ENCODE data around the gene CORO7. TPM values are rescaled to one million over a fixed set of nuclear protein-coding genes. Genes with fewer than 3 reads are reported as not detected.
A peak's percentile ranks its signal among the peaks of the same experiment; 100 is the strongest.

CORO7 gene
- total and polyA plus RNA-seq, 4 donors: 22.7 to 61.8 (median 42.1) TPM

DNA sequence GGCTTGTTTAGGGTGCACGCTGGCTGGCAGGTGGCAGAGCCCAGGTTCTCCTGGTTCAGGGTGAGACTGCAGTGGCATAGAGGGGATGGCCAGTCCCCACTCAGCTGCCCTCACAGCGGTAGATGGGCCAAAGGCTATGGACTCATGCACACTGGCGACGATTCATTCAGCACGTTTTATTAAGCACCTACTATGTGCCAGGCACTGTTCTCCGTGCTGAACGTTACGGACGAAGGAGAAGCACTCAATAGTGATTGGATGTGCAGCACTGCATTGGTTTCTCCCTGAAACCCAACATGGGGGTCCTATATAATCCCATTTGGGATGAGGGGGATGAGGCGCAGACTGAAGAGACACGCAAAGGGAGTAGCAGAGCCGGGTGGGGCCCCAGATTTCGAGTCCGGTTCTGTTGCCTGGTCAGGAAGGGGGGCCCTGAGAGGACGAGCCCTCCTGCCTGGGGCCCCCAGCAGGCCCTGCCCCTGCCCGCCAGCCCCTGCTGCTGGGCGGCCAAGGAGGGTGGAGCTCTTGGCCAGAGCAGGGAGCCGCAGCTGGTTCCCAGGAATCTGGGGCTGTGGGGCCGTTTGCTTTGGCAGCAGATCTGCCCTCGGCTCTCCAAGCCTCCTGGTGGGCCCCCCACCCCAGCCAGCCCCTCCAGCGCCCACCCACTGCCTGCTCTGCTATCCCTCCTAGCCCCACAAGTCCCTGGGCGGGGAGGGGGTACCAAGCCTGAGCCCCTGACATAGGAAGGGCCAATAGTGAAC, 91.7 kb downstream of the CORO7 start:
- Histone ChIP-seq H3K4me3 (ENCODE audit: low read depth, low read length) (no peak overlapping the region), H3K36me3 (ENCODE audit: control insufficient read depth, insufficient read depth, low read length) (peaks cover 48% of the 10 kb centered on the region), H3K27me3 (ENCODE audit: control insufficient read depth, insufficient read depth, low read length) (no peaks in the 10 kb centered on the region), H3K27ac (ENCODE audit: low read depth, low read length) (peak overlapping the region; percentile 70), H3K9me3 (ENCODE audit: control insufficient read depth, insufficient read depth, low read length) (no peaks in the 10 kb centered on the region), H3K4me1 (ENCODE audit: control insufficient read depth, insufficient read depth, low read length) (peaks cover 85% of the 10 kb centered on the region)
- no peak for DNase-seq (ENCODE audit: low read depth in 4 of 6, low spot score in 6 of 6)
- WGBS (ENCODE audit: insufficient coverage): 70% methylated on average over 20 of the region's 22 CpGs

DNA sequence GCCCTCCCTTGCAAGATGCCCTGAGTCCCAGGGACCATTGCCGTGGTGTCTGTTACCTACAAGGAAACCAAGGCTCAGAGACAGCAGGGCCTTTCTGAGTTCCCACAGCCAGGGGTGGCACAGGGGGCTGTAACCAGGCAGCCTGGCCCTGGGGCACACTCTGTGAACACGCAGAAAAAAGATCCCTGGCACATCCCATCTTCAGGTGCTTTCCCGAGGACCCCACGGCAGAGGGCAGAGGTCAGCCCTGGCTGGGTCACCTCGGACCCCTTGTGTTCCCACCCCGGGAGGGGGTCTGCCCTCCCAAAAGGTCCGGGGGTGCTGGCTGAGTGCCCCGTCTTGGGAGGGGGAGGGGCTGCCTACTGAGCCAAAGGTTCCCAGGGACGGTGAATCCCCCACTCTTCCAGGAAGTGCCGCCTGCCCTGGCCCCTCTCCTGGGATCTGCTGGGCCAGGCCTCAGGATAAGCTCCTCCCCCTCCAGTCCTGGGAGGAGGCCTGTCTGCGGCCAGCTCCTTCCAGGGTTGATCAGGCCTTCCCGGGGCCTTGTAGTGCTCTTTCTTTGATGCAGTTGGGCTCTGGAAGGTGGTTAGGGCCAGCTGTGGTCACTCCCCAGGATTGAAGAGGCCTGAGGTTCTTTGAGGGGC, 92.4 kb downstream of the CORO7 start:
- no peaks in the 10 kb centered on the region for H3K27me3 ChIP-seq (ENCODE audit: control insufficient read depth, insufficient read depth, low read length)
- peaks cover 85% of the 10 kb centered on the region for H3K4me1 ChIP-seq (ENCODE audit: control insufficient read depth, insufficient read depth, low read length)
- H3K4me3 ChIP-seq (ENCODE audit: low read depth, low read length): no peak overlapping the region
- peak overlapping the region; percentile 70 for H3K27ac ChIP-seq (ENCODE audit: low read depth, low read length)
- peaks cover 50% of the 10 kb centered on the region for H3K36me3 ChIP-seq (ENCODE audit: control insufficient read depth, insufficient read depth, low read length)
- DNase-seq (ENCODE audit: low read depth in 4 of 6, low spot score in 6 of 6): no peak
- H3K9me3 ChIP-seq (ENCODE audit: control insufficient read depth, insufficient read depth, low read length): no peaks in the 10 kb centered on the region
- 47% methylated on average over 5 of the region's 12 CpGs for WGBS (ENCODE audit: insufficient coverage)

DNA sequence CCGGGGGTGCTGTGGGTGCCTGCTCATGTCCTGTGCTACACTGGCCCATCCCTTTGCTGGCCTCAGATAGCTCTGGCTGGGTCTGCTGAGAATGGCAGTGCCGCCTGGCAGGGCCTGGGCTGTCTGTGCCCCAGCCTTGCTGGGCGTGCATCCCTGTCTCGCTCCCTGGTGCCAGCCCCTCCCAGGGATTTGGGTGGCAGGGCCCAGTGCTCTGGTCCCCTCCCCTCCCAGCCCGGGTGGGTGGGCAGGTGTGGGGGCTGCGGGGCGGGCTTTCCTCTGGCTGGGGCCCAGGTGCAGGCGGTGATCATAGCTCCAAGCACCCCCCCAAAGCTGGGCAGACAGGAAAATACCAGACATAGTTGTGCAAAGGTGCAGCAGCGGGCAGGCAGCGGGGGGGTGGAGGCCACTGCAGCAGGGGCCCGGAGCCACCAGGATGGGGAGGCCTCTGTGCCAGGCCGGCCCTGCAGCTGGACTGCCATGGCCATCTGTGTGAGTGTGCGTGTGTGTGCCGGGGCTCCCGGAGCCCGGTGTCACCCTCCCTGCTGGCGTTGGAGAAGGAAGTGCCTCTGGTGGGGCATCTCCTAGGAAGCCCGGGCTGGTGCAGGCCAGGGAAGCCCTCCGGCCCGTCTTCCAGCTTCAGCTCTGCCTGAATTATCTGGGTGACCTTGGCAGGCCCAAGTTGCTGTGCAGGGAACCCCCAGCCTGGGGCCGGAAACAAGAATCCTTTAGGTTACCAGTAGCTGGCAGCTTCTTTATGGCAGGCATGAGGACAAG, 93.1 kb downstream of the CORO7 start:
- Histone ChIP-seq H3K27ac (ENCODE audit: low read depth, low read length) (peak overlapping the region; percentile 70), H3K4me1 (ENCODE audit: control insufficient read depth, insufficient read depth, low read length) (peaks cover 85% of the 10 kb centered on the region), H3K36me3 (ENCODE audit: control insufficient read depth, insufficient read depth, low read length) (peaks cover 47% of the 10 kb centered on the region), H3K4me3 (ENCODE audit: low read depth, low read length) (no peak overlapping the region), H3K9me3 (ENCODE audit: control insufficient read depth, insufficient read depth, low read length) (no peaks in the 10 kb centered on the region), H3K27me3 (ENCODE audit: control insufficient read depth, insufficient read depth, low read length) (no peaks in the 10 kb centered on the region)
- 52% methylated on average over 18 of the region's 21 CpGs for WGBS (ENCODE audit: insufficient coverage)
- no peak for DNase-seq (ENCODE audit: low read depth in 4 of 6, low spot score in 6 of 6)

DNA sequence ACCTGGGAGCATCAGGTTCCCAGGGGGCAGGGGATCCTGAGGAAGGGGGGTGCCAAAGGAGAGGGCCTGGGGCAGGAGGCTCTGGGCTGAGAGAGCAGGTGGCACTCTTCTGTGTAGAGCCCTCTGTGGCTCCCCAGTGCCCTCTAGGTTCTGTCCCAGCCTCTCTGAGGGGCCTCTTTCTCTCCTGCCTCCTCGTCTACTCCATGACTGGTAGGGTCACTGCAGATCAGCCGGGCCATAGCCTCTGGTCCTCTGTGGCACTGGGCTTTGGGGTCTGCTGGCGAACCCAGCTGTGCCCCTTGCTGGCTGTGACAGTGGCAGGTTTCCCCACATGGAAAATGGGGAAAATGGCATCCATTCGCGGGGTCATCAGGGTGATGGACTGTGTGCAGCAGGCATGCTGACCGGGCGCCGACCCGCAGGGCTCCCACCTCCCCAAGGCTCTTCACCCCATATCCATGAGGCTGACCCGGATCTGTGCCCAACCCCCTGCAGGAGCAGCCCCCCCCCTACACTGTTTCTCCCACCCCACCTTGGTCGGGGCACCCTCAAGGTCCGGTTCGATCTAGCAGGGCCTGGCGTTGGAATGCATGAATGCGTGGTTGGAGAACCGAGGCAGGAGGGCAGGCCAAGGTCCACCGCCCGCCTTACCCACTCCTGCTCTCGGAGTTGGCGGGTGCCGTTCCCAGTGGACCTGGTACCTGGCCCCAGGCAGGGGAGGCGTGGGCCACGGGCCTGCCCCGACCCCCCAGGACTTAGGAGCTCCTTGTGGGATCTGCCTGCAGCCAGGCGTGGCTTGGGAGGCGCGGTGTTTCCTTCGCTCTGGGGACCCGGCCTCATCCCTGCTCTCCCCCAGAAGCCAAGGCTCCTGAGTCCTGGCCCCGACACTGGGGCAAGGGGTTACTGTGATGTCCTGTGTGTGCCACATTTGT, 94.0 kb downstream of the CORO7 start:
- 90% methylated on average over 22 of the region's 30 CpGs for WGBS (ENCODE audit: insufficient coverage)
- no peak overlapping the region for H3K27ac ChIP-seq (ENCODE audit: low read depth, low read length)
- H3K27me3 ChIP-seq (ENCODE audit: control insufficient read depth, insufficient read depth, low read length): no peaks in the 10 kb centered on the region
- peaks cover 50% of the 10 kb centered on the region for H3K36me3 ChIP-seq (ENCODE audit: control insufficient read depth, insufficient read depth, low read length)
- DNase-seq (ENCODE audit: low read depth in 4 of 6, low spot score in 6 of 6): no peak
- peaks cover 88% of the 10 kb centered on the region for H3K4me1 ChIP-seq (ENCODE audit: control insufficient read depth, insufficient read depth, low read length)
- H3K4me3 ChIP-seq (ENCODE audit: low read depth, low read length): no peak overlapping the region
- H3K9me3 ChIP-seq (ENCODE audit: control insufficient read depth, insufficient read depth, low read length): no peaks in the 10 kb centered on the region

DNA sequence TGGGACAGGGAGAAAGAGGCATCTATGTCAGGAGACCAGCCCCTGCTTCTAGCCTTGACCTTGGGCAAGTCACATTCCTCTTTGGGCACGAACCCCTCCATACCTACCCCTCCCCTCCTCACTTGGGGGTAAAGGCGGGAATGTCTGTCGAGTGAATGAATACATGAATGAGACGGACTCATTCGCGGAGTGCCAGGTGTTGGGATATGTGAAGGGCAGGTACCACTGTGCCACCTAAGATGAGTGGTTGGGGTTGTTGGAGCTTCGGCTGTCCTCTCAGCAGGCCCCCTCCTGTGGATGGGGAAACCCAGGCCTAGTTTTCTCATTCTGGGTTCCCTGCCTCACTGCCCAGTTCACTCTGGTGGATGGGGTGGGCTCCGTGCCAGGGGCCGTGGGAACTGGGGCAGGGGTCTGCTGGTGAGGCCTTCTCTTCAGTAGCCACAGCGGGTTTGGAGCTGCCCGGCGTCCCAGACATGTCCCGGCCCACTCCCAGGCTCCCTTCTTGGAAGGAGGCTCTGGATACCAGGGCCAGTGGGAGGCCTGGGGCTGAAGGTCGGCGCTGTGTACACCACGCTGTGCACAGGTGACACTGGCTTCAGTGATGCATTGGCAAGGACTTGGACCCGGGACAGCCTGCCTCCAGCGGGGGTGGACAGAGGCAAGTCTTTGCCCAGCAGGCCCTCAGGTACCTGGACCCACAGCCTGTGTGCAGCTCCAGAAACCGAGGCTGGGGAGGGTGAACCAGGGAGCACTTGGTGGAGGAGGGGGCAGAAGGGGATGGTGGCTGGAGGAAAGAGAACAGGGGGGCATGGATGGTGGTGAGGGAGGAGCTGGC, 94.9 kb downstream of the CORO7 start:
- Histone ChIP-seq H3K27ac (ENCODE audit: low read depth, low read length) (no peak overlapping the region), H3K36me3 (ENCODE audit: control insufficient read depth, insufficient read depth, low read length) (peaks cover 54% of the 10 kb centered on the region), H3K27me3 (ENCODE audit: control insufficient read depth, insufficient read depth, low read length) (no peaks in the 10 kb centered on the region), H3K4me1 (ENCODE audit: control insufficient read depth, insufficient read depth, low read length) (peaks cover 90% of the 10 kb centered on the region), H3K9me3 (ENCODE audit: control insufficient read depth, insufficient read depth, low read length) (no peaks in the 10 kb centered on the region), H3K4me3 (ENCODE audit: low read depth, low read length) (no peak overlapping the region)
- 84% methylated on average over 17 of the region's 19 CpGs for WGBS (ENCODE audit: insufficient coverage)
- no peak for DNase-seq (ENCODE audit: low read depth in 4 of 6, low spot score in 6 of 6)

DNA sequence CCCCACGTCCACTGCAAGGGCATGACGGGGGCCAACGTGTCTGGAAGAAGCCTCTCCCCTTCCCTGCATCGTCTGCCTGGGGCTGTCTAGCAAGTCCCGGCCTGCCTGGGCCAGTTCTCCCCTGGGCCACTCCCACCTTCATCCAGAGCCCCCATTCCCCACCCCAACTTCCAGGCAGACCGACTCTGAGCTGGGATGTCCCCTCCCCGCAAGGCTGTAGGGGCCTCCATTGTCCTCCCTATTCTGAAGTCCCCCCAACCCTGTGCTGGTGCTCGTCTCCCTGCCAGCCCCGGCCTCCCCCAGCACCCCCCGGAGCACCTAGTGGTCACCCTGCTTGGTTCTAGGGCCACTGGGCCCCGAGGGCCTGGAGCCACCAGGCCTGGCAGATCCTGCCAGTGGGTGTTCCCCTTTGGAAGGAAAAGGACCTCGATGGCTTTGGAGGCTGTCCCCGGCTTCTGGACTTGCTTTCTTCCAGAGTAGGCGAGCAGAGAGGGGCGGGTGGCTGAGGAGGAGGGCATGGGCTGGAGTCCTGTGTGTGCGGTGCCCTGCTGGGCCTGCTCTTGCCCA, 95.7 kb downstream of the CORO7 start:
- no peak for DNase-seq (ENCODE audit: low read depth in 4 of 6, low spot score in 6 of 6)
- H3K4me3 ChIP-seq (ENCODE audit: low read depth, low read length): no peak overlapping the region
- no peak overlapping the region for H3K27ac ChIP-seq (ENCODE audit: low read depth, low read length)
- H3K4me1 ChIP-seq (ENCODE audit: control insufficient read depth, insufficient read depth, low read length): peaks cover 91% of the 10 kb centered on the region
- no peaks in the 10 kb centered on the region for H3K9me3 ChIP-seq (ENCODE audit: control insufficient read depth, insufficient read depth, low read length)
- 65% methylated on average over 15 of the region's 16 CpGs for WGBS (ENCODE audit: insufficient coverage)
- no peaks in the 10 kb centered on the region for H3K27me3 ChIP-seq (ENCODE audit: control insufficient read depth, insufficient read depth, low read length)
- H3K36me3 ChIP-seq (ENCODE audit: control insufficient read depth, insufficient read depth, low read length): peaks cover 54% of the 10 kb centered on the region

DNA sequence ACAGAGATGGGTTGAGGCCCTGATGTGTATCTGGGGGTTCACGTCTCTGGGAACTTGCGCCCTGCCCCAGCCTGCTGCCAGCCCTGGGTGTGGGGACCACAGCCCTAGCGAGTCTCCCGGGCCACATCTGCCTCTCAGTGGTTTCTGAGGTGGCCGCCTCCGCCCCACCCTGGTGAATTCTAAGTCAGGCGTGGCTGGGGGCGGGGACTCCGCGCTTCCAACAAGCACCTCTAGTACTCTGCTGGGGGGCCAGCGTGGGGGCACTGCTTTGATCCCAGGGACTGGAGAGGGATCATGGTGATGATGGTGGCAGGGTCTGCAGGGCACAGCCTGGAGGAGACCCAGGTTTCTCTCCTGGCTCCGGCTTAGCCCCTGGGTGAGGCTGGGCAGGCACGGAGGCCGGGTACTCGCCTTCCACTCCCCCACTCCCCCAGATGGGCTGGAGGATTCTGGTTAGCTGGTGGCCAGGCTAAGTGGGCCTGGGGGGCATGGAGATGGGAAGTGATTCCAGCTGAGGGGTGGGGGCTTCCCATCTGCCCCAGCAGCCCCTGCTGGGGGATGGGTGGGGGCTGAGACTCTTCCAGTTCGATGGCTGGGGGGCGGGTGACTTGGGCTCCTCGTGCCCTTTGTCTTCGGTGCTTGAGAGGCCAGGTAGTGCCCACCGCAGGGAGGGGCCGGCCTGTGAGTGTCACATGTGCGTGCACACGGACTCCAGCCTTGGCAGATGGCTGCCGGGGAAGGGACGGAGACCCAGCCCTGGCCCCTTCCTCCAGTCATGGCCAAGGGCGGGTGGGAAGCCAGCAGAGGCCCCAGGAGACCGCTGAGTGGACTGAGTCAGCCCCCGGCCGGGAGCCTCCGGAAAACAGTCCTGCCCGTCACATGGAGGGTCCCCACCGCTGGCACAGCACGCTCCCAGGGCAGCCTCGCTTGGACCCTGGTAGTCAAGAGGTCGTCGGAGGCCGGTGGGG, 96.7 kb downstream of the CORO7 start:
- Histone ChIP-seq H3K4me3 (ENCODE audit: low read depth, low read length) (no peak overlapping the region), H3K27ac (ENCODE audit: low read depth, low read length) (no peak overlapping the region), H3K9me3 (ENCODE audit: control insufficient read depth, insufficient read depth, low read length) (no peaks in the 10 kb centered on the region), H3K36me3 (ENCODE audit: control insufficient read depth, insufficient read depth, low read length) (peaks cover 53% of the 10 kb centered on the region), H3K4me1 (ENCODE audit: control insufficient read depth, insufficient read depth, low read length) (peaks cover 86% of the 10 kb centered on the region), H3K27me3 (ENCODE audit: control insufficient read depth, insufficient read depth, low read length) (no peaks in the 10 kb centered on the region)
- DNase-seq (ENCODE audit: low read depth in 4 of 6, low spot score in 6 of 6): no peak
- 57% methylated on average over 28 of the region's 37 CpGs for WGBS (ENCODE audit: insufficient coverage)

DNA sequence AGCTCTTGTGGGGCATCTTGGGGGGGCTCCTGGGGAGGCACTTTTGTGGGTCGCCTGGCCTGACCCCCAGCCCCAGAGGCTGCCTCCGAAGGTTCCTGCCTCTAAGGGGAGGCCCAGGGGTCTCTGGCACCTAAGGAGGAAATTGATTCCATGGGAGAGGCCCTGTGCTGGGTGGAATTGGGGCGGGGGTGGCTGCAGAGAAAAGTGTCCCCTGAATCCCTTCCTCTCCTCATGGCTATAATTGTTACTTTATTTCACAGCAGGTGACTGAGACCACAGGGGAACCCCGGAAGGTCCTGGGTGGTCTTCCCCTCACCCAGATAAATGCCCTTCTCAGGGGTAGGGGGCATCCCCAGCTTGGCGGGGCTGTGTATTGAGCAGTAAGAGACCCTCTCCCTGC, 97.4 kb downstream of the CORO7 start:
- no peak overlapping the region for H3K4me3 ChIP-seq (ENCODE audit: low read depth, low read length)
- WGBS (ENCODE audit: insufficient coverage): 88% methylated on average over 1 of the region's 5 CpGs
- peaks cover 84% of the 10 kb centered on the region for H3K4me1 ChIP-seq (ENCODE audit: control insufficient read depth, insufficient read depth, low read length)
- no peak overlapping the region for H3K27ac ChIP-seq (ENCODE audit: low read depth, low read length)
- DNase-seq (ENCODE audit: low read depth in 4 of 6, low spot score in 6 of 6): no peak
- H3K9me3 ChIP-seq (ENCODE audit: control insufficient read depth, insufficient read depth, low read length): no peaks in the 10 kb centered on the region
- peaks cover 46% of the 10 kb centered on the region for H3K36me3 ChIP-seq (ENCODE audit: control insufficient read depth, insufficient read depth, low read length)
- H3K27me3 ChIP-seq (ENCODE audit: control insufficient read depth, insufficient read depth, low read length): no peaks in the 10 kb centered on the region

Data from spinal cord (tissue), 10 donors.